Activated CD4-positive, alpha-beta T cell treated with anti-CD3 and anti-CD28 coated beads, Interleukin-2, Interleukin-4, amounts not matched to agents 100 ng/mL and 50 ng/mL, durations not matched to agents 16 hours and 8 hours (primary cell): Measurements from ENCODE around the gene GPR156.

Experiments used
- DNase-seq: peaks from one replicate; pipeline ENCODE4 v3.0.0-alpha.2; 2020; ENCODE audit warnings: low spot score

The GPR156 gene

GRCh38 chr3:120193554-120193953 is 91.5 kb downstream of the GPR156 start:
- no peak for DNase-seq

DNA sequence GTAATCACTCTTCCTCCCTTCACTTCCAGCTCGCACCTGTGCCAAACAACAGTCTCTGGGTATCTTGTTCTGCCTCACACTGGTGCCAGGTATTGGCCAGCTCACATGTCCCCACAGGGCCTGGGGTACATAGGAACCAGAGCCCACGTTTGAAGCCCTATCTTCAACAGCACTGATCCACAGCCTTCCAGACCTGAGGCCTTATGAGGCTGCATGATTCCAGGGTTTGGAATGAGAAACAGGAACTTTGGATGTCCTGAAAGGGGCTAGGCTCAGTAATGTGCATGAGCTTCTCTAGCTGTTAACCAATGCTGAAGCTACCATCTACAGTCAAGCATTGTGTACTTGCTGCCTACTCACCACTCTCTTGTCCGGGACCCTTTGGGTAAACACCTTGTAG is 92.4 kb downstream of the GPR156 start:
- DNase-seq = no peak

DNA sequence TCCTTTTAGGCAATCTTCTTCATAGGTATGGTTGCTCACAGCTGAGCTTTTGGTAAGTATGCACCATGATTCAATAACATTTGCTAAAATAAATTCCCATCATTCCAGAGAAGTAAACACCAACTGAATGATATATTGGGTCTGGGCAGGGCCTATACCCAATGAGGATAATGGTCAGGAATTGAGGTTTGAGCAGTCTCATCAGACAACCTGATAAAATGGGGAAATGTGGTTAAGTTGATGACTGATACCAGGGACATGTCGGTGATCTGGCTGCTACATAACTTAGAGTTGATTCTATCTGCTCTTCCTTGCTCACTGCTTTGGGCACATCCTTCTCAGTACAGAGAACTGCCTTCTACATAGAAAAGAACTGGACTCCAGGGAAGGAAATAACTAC is 92.9 kb downstream of the GPR156 start:
- no peak for DNase-seq

GRCh38 chr3:120182613-120183511 is 102.2 kb downstream of the GPR156 start:
- DNase-seq = no peak

GRCh38 chr3:120181632-120182031 is 103.4 kb downstream of the GPR156 start:
- no peak for DNase-seq

GRCh38 chr3:120180731-120181412 is 104.2 kb downstream of the GPR156 start:
- DNase-seq = no peak

- no peak for DNase-seq
Observed at GRCh38 chr3:120177707-120178306, 107.2 kb downstream of the GPR156 start.

GRCh38 chr3:120177151-120177550 is 107.9 kb downstream of the GPR156 start:
- no peak for DNase-seq

- no peak for DNase-seq
Observed at GRCh38 chr3:120174811-120175539, 110.0 kb downstream of the GPR156 start.

DNA sequence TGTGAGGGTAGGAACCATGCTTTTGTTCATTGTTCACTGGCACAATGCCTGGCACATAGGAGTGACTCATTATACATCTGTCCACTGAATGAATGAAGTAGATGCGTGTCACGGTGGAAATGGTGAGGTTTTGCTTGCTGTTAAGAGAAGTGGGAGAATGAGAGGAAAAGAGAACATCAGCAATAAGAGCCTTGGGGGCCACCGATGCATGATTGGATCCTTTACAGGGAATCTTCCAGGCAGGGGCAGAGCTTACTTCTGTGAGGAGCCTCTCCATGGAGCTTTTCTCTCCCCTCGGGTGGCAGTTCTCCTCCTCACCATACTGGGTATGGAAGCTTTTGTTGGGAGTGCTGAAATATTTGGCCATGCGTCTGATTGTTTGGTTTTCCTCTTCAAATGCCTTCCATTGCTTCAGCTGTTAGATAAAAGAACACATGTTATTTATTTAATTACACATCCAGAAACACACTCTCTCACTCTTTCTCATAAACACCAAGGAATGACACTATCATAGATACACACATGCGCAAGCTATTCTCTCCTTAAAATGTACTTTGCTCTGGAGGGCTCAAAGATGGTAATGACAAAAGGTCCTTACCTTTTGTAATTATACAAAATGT is 111.9 kb downstream of the GPR156 start:
- DNase-seq = no peak

DNA sequence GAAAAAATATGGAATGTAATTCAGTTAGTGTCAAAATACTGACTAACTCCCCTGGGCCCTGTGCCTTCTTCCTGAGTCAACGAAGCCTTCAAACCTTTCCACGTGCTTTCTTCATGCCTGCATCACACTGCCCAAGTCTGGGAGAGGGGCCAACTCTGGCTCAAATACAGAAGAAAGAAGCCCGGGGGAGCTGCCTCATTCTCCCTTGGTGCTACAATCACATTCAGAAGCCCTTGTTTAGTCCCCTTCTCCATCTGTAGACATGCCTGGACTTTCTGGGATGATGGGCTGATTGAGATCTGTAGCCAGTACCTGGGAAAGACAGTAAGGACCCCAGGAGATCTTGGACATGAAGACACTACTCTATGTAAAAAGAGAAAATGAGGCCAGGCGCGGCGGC is 113.0 kb downstream of the GPR156 start:
- DNase-seq = no peak

GRCh38 chr3:120171134-120171873 is 113.7 kb downstream of the GPR156 start:
- DNase-seq = no peak

DNA sequence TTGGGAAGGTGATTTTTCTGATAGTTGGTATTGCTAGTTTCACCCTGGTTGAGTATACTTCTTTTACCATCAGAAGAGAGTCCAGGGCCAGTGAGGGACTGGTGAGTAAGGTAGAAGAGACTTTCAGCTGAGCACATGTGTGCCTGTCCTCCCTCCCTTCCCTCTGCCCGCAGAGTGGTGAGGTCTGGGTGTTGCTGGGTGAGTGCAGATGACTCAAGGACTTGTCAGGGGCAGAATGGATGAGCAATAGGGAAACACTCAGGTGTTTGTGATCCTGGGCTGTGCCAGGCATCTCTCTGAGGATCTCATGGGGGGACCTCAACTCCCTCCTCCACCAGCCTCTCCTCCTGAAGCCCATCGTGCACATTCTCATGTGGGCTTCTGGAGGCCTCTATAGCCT is 114.8 kb downstream of the GPR156 start:
- DNase-seq = no peak

DNA sequence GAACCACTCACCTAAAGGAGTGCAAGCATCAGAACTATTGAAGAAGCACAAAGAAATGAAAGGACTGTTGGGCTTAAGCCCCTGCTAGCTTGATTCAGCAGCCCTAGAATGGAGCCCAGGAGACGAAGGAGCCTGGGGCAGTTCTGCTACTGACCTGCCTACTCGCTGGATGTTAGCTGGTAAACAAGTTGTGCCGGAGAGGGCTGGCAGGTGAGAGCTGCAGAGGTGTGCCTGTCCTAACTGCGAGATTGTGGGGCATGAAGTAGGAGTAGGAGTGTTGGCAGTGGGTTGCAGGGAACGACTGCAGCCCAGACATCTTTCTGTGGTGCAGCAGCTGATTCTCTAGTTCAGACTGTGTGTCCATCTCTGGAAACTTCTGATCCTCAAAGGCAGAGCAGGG is 115.6 kb downstream of the GPR156 start:
- no peak for DNase-seq

DNA sequence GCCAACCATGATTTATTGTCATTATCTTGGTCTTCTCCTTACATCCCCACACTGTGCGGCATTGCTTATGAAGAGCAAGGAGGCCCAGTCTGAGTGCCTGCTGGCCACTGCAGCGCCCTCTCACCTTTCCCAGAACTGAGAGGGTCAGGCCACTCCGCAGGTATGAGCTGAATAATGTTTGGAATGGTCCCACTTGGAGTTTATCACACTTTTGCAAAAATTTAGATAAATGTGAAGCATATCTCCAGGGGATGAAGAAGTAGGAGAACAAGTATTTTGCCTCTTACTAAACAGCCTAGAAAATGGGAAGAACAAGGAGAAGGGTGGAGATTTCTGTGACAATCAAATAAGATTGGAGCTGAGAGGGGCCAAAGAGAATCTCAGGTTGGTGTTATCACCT is 116.4 kb downstream of the GPR156 start:
- no peak for DNase-seq

DNA sequence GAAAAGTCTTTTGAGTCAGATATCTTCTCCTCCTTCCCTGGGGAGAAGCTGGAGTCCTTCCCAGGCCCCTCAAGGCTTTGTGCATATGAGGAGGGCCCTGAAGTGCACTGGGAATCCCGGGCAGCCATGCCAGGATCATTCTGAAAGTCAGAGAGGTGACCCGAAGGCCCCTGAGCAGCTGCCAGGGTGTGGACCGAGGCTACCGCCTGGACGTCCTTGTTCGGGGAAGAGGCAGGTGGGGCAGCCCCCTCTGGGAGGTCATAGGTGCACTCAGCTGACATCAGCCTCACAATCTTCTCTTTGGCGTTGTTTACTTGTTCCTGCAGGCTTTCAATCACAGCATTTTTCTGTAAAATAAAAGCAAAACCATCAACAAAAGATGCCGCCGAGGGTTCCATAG is 117.0 kb downstream of the GPR156 start:
- DNase-seq = no peak

DNA sequence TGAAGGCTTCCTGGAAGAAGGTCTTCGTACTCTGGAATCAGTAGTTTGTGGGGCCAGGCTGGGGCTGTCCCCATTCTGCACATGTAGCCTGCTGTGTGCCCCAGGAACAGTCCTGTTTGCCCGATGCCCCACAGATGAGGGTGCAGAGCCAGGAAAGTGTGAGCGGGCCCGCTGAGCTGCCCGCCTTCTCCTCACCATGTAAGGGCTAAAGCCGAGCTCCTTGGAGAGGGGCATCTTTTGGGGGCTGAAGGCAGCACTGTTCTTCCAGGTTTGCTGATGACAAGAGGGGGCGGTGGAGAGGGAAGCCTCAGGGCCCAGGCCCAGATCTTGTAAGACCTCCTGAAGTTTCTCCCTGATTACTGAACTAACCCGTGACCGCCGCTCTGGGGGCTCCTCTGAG is 117.5 kb downstream of the GPR156 start:
- DNase-seq = no peak

- no peak for DNase-seq
Observed at GRCh38 chr3:120163816-120164215, 121.2 kb downstream of the GPR156 start.

DNA sequence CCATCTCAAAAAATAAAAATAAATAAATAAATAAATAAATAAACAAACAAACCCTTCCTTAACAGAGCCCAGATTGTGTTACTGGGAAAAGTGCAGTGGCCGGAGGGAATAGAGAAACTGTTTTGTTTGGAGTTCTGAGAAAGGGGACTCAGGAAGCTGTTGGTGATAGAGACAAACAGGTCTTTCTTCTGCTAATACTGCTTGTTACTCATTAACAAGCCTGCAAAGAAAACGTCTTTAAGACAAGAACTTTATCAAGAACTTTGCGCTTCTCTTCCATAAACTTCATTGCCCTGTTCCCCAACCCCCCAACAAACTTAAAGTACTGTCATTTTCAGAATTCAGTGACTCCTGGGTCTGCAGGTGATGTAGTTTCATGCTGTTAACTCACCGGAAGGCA is 122.0 kb downstream of the GPR156 start:
- no peak for DNase-seq

DNA sequence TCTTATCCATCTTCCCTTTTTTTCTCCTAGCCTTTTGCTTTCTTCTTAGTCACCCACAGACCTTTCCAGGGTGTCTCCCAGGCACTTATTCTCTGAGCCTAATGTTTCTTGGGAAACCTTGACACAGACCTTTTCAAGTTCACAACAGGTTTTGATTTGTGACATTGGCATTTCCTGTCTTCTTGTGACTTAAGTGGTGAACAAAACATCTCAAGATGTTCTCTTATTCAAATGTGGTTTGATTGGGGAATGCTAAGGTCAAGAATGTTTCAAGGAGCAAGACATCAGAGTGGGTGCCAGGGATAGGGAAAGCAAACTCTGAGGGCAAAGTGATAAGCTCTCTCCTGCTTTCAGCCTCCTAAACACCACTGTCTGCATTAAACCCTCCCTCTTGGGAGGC is 122.6 kb downstream of the GPR156 start:
- no peak for DNase-seq

- no peak for DNase-seq
Observed at GRCh38 chr3:120161902-120162301, 123.1 kb downstream of the GPR156 start.
